ENCODE results near the gene KRT26. TPM values are rescaled to one million over a fixed set of nuclear protein-coding genes. Genes with fewer than 3 reads are reported as not detected.

KRT26 gene
- total and polyA plus RNA-seq, 10 of the 15 experiments (the other 5 are each of a cell fraction or from before 2014, with no cell fraction given): not detected

DNA sequence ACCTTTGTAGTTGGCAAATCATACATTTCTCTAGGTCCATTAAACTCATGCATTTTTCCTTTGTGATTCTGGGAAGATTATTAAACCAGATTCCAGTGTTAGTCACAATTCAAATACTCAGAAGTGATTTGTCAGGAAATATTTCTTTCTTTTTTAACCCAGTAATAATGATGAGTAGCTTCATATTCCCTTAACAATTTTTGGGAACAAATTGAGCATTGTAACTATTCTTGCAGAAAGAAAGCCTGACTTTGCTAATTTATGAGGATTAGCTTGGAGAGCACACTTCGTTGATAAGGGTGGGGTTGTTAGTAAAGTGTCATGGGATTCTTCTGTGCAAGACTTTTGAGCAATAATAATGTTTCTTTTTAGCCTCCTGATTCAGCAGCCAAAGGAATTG lies 49.8 kb downstream of the KRT26 start:
- no peaks in the 10 kb centered on the region; the same call in 1 of the 3 replicates for H3K9me3 ChIP-seq (replicated peaks; ENCODE audit: control insufficient read depth, insufficient read depth, low read length)
- no peaks in the 10 kb centered on the region for H3K4me1 ChIP-seq (ENCODE audit: control insufficient read depth, insufficient read depth, low read length)
- H4K20me1 ChIP-seq (ENCODE audit: control insufficient read depth, insufficient read depth): no peaks in the 10 kb centered on the region
- DNase-seq (ENCODE audit: low read depth, low spot score) (no peak), ATAC-seq (no peak), FAIRE-seq (no peak)
- POLR2A ChIA-PET: no interaction called here
- TF ChIP-seq POLR2AphosphoS5 (IDR thresholded peaks at IDR 0.05; ENCODE audit: low read length) (no peak), RB1 (IDR thresholded peaks at IDR 0.05; ENCODE audit: borderline replicate concordance) (no peak), TBL1XR1 (IDR thresholded peaks at IDR 0.05; ENCODE audit: low read depth, low read length) (no peak), FOS (IDR thresholded peaks at IDR 0.05; ENCODE audit: borderline replicate concordance, extremely low read depth, insufficient read length) (no peak), CBX5 (IDR thresholded peaks at IDR 0.05; ENCODE audit: low read depth) (no peak), ELK1 (IDR thresholded peaks at IDR 0.05; ENCODE audit: low read depth, low read length) (no peak), IKZF2 (IDR thresholded peaks at IDR 0.05) (no peak), BHLHE40 (IDR thresholded peaks at IDR 0.05; ENCODE audit: borderline replicate concordance in 1 of 2, low read depth in 2 of 2, low read length in 1 of 2) (no peak), TAF1 (IDR thresholded peaks at IDR 0.05; ENCODE audit: borderline replicate concordance, low read depth, low read length) (no peak), HDGF (IDR thresholded peaks at IDR 0.05) (no peak), SP1 (IDR thresholded peaks at IDR 0.05; ENCODE audit: low read depth, low read length) (no peak), YY1 (IDR thresholded peaks at IDR 0.05; ENCODE audit: low read depth, low read length) (no peak), GABPA (IDR thresholded peaks at IDR 0.05; ENCODE audit: low read depth) (no peak)
- TF ChIP-seq, protein P1, sequence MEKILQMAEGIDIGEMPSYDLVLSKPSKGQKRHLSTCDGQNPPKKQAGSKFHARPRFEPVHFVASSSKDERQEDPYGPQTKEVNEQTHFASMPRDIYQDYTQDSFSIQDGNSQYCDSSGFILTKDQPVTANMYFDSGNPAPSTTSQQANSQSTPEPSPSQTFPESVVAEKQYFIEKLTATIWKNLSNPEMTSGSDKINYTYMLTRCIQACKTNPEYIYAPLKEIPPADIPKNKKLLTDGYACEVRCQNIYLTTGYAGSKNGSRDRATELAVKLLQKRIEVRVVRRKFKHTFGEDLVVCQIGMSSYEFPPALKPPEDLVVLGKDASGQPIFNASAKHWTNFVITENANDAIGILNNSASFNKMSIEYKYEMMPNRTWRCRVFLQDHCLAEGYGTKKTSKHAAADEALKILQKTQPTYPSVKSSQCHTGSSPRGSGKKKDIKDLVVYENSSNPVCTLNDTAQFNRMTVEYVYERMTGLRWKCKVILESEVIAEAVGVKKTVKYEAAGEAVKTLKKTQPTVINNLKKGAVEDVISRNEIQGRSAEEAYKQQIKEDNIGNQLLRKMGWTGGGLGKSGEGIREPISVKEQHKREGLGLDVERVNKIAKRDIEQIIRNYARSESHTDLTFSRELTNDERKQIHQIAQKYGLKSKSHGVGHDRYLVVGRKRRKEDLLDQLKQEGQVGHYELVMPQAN (conservative IDR thresholded peaks at IDR 0.05): no peak
- intact Hi-C loops (cut with micrococcal nuclease; ENCODE audit: unreplicated experiment) (loop anchor here (10.0 kb wide), 1 partner anchor 157 kb away; the partner anchor contains the start of gene CCR7), in situ Hi-C loops (cut with MboI) (no loop called here)
- no peaks in the 10 kb centered on the region for H3K79me2 ChIP-seq (ENCODE audit: control insufficient read depth, insufficient read depth, low read length)
- RAD21 ChIA-PET (ENCODE audit: unreplicated experiment): interaction anchor here (1.1 kb wide), 1 partner anchor 44 kb away, joined by 3 read pairs; no protein-coding TSS in a partner anchor
- 0% methylated on average over 1 of the region's 1 CpG for WGBS (ENCODE audit: insufficient coverage, insufficient replicate concordance, low lambda C conversion rate, missing lambda C conversion rate)
- H3K36me3 ChIP-seq (ENCODE audit: control insufficient read depth in 2 of 2, insufficient read depth in 2 of 2, low read length in 1 of 2): no peaks in the 10 kb centered on the region
- no peak overlapping the region for H3K4me3 ChIP-seq
- CTCF ChIA-PET: interaction anchor here (0.8 to 1.4 kb wide), 2 partner anchors 40 to 84 kb away, joined by 3 to 4 read pairs; no protein-coding TSS in a partner anchor
- H3K27ac ChIP-seq (ENCODE audit: control insufficient read depth, insufficient read depth): no peak overlapping the region
- peaks cover 0 to 4% of the 10 kb centered on the region in 2 experiments; a peak in 2 of 4 replicates for H3K27me3 ChIP-seq (replicated peaks in 1 of 2; ENCODE audit: control insufficient read depth in 2 of 2, insufficient read depth in 2 of 2, low read length in 1 of 2)
- H3K4me2 ChIP-seq (ENCODE audit: control insufficient read depth, insufficient read depth): no peak overlapping the region
- H2AFZ ChIP-seq (ENCODE audit: control insufficient read depth, low read depth, low read length): no peak overlapping the region
- SMC1A ChIA-PET (ENCODE audit: uncharacterized antibody, unreplicated experiment): interaction anchor here (0.6 to 1.6 kb wide), 3 partner anchors 50 to 97 kb away, joined by 3 to 7 read pairs (median 3); no protein-coding TSS in a partner anchor
- H3K9ac ChIP-seq (ENCODE audit: control insufficient read depth, insufficient read depth, low read length): no peak overlapping the region
- no TSS peak for BruUV-seq (replicated peaks)

All from GM12878 (cell line).